GM18951 (cell line): ENCODE measurements around the gene SGMS1.

ENCODE experiments used
- POLR2A ChIP-seq: IDR thresholded peaks from 4 replicates; pipeline ENCODE4 v1.6.1; 2011; ENCODE audit warnings: mild to moderate bottlenecking; ENCODE audit not compliant: insufficient read length, insufficient read depth; ENCODE audit errors: extremely low read depth
- in situ Hi-C: fragments of 300-500 bp; cut with MboI; formaldehyde crosslinking; loops from one replicate; pipeline ENCODE4 v1.12.0; 2022; ENCODE audit warnings: low sequenced_read_pairs, mixed read lengths, inconsistent platforms; ENCODE audit not compliant: unreplicated experiment

The SGMS1 gene

GRCh38 chr10:50624866-50625501 is 1.2 kb upstream of the SGMS1 start:
- TF ChIP-seq POLR2A = peak; percentile 75
- in situ Hi-C loops = no loop called here

- TF ChIP-seq POLR2A = peak; percentile 73
- in situ Hi-C loops = no loop called here
Measured at GRCh38 chr10:50624413-50624865, 683 bp upstream of the SGMS1 start.

GRCh38 chr10:50622706-50623662 is 772 bp downstream of the SGMS1 start:
- no peak for TF ChIP-seq POLR2A
- in situ Hi-C loops = no loop called here

GRCh38 chr10:50621968-50622705 is 1.6 kb downstream of the SGMS1 start:
- in situ Hi-C loops = no loop called here
- peak; percentile 15 for TF ChIP-seq POLR2A

- no peak for TF ChIP-seq POLR2A
- in situ Hi-C loops = no loop called here
Measured at GRCh38 chr10:50620899-50621298, 2.9 kb downstream of the SGMS1 start.

- in situ Hi-C loops = no loop called here
- TF ChIP-seq POLR2A = no peak
Measured at GRCh38 chr10:50619882-50620281, 3.9 kb downstream of the SGMS1 start.

GRCh38 chr10:50619166-50619565 is 4.6 kb downstream of the SGMS1 start:
- in situ Hi-C loops = no loop called here
- TF ChIP-seq POLR2A = no peak

GRCh38 chr10:50618624-50619023 is 5.1 kb downstream of the SGMS1 start:
- TF ChIP-seq POLR2A = no peak
- in situ Hi-C loops = no loop called here

- no peak for TF ChIP-seq POLR2A
- in situ Hi-C loops = no loop called here
Measured at GRCh38 chr10:50615658-50616057, 8.1 kb downstream of the SGMS1 start.

- no peak for TF ChIP-seq POLR2A
- in situ Hi-C loops = no loop called here
Measured at GRCh38 chr10:50614444-50615137, 9.2 kb downstream of the SGMS1 start.

GRCh38 chr10:50613726-50614443 is 9.9 kb downstream of the SGMS1 start:
- in situ Hi-C loops = no loop called here
- no peak for TF ChIP-seq POLR2A

- in situ Hi-C loops = no loop called here
- TF ChIP-seq POLR2A = no peak
Measured at GRCh38 chr10:50613150-50613549, 10.6 kb downstream of the SGMS1 start.
